GM10266 (cell line): ENCODE measurements around the gene GRAMD1B.
"Not testable (repeated sequence)": the region's sequence is repeated elsewhere in the genome, so short reads cannot be mapped to it uniquely, and the experiment has no call there.

Experiments
- DNase-seq: peaks from one replicate; pipeline ENCODE4 v3.0.0; 2012; ENCODE audit errors: extremely low spot score
- CTCF ChIP-seq: IDR thresholded peaks from 2 replicates; pipeline ENCODE4 v1.5.1; 2012; ENCODE audit warnings: mild to moderate bottlenecking, low read depth; ENCODE audit not compliant: control insufficient read depth, insufficient read depth; ENCODE audit errors: missing control alignments

GRAMD1B gene

DNA sequence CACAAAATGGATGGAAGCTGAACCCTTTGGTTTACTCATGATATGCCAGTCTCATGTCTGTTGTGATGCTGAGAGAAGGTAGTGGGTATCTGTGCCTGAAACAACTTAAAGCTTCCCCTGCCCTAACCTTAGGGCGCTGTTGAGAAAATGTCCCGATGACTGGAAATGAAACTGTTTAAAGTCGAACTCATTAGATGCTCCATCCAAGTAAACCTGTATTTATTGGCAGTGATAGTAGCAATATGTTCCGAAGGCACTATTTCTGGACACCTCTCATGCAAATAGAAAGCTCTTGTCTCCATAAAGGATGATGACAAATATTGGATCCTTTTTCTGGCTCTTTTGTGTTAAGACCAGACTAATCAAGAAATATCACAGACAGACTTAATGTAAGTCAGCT is 86.2 kb downstream of the GRAMD1B start:
- DNase-seq, result no peak
- no peak for TF ChIP-seq CTCF

- DNase-seq, result peak; percentile 62
- peak; percentile 30 for TF ChIP-seq CTCF
Measured at GRCh38 chr11:123517559-123518364, 87.7 kb downstream of the GRAMD1B start.

GRCh38 chr11:123518496-123519054 is 88.5 kb downstream of the GRAMD1B start:
- no peak for TF ChIP-seq CTCF
- DNase-seq, result no peak

GRCh38 chr11:123519055-123519796 is 89.2 kb downstream of the GRAMD1B start:
- DNase-seq, result no peak
- TF ChIP-seq CTCF, result no peak

GRCh38 chr11:123519797-123520193 is 89.7 kb downstream of the GRAMD1B start:
- DNase-seq, result no peak
- no peak for TF ChIP-seq CTCF

DNA sequence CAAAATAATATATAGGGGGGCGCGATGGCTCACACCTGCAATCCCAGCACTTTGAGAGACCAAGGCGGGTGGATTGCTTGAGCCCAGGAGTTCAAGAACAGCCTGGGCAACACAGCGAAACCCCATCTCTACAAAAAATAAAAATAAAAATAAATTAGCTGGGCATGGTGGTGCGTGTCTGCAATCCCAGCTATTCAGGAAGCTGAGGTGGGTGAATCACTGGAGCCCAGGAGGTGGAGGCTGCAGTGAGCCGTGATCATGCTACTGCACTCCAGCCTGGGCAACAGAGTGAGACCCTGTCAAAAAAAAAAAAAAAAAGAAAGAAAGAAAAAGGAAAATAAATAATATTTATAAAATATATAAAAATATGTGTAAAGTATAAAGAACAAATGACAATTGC is 90.4 kb downstream of the GRAMD1B start:
- DNase-seq, result not testable (repeated sequence)

GRCh38 chr11:123521001-123521400 is 90.9 kb downstream of the GRAMD1B start:
- no peak for DNase-seq
- no peak for TF ChIP-seq CTCF
